Gastroesophageal sphincter (tissue), 3 donors: ENCODE data around the gene EDAR.

Source experiments
- POLR2A ChIP-seq, 2 donors: fragments of 450-650 bp; IDR thresholded peaks; one replicate each; pipeline ENCODE4 v1.6.1; 2017; ENCODE audit warnings: antibody characterized with exemption in 2 of 2, mild to moderate bottlenecking in 2 of 2, moderate library complexity in 1 of 2
- POLR2AphosphoS5 ChIP-seq: sonication (generic); formaldehyde crosslinking; IDR thresholded peaks from one replicate; pipeline ENCODE4 v1.6.1; 2017; ENCODE audit warnings: antibody characterized with exemption
- TF ChIP-seq, protein P1 (sequence below), 4 experiments: fragments of 200-600 bp in 2 of 4; fragments of 450-650 bp in 2 of 4; sonication (generic) in 1 of 4; IDR thresholded peaks; one replicate each; pipeline ENCODE4 v1.5.1; 2017 to 2019; ENCODE audit warnings: antibody characterized with exemption in 4 of 4, mild to moderate bottlenecking in 2 of 4, moderate library complexity in 2 of 4

DNA sequence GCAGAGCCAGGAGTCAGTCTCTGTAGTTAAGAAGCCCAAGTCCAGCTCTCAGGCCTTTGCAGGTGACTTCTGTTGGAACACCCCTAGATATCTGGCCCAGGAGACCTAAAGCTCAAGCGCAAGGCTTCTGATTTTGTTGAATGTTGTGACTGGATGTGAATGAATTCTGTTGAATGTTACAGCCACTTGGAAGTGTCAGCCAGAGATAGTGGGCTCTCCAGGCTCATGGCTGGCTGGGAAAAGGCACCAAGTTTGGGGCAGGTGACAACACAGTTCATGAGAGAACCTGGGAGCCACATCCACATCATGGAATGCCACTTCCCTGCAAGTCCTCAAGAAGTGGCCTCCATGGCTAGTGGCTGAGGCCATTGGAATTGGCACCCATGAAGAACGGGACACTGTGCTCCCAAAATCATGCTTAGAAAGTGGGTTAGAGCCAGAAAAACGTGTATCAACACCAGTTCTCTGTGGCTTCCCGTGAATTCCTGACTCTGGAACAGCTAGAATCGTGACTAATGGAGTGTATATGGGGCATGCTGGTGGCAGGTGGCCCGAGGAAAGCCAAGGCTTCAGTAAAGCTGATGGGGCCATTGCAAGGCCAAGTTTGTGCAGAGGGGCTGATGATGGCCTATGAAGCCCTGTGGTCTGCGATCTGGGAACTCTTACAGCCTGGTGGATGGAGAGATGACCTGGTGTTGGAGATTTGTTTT is 30.2 kb downstream of the EDAR start:
- no peak for TF ChIP-seq POLR2AphosphoS5
- TF ChIP-seq, protein P1, sequence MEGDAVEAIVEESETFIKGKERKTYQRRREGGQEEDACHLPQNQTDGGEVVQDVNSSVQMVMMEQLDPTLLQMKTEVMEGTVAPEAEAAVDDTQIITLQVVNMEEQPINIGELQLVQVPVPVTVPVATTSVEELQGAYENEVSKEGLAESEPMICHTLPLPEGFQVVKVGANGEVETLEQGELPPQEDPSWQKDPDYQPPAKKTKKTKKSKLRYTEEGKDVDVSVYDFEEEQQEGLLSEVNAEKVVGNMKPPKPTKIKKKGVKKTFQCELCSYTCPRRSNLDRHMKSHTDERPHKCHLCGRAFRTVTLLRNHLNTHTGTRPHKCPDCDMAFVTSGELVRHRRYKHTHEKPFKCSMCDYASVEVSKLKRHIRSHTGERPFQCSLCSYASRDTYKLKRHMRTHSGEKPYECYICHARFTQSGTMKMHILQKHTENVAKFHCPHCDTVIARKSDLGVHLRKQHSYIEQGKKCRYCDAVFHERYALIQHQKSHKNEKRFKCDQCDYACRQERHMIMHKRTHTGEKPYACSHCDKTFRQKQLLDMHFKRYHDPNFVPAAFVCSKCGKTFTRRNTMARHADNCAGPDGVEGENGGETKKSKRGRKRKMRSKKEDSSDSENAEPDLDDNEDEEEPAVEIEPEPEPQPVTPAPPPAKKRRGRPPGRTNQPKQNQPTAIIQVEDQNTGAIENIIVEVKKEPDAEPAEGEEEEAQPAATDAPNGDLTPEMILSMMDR (IDR thresholded peaks at IDR 0.05): no peak
- TF ChIP-seq POLR2A (IDR thresholded peaks at IDR 0.05): no peak
